IPS DF 6.9 (cell line): ENCODE measurements around the gene TBC1D20.

ENCODE experiments used
- DNase-seq: peaks from one replicate; pipeline ENCODE4 v3.0.0-alpha.2; 2013; ENCODE audit warnings: low read depth, low spot score
- H3K27ac ChIP-seq: one replicate; pipeline ENCODE4 v1.5.1; 2013; ENCODE audit warnings: low read length, control low read depth
- H3K27me3 ChIP-seq: 2 replicates; pipeline ENCODE4 v1.6.1; 2013; ENCODE audit warnings: mild to moderate bottlenecking, low read length; ENCODE audit not compliant: control insufficient read depth, insufficient read depth
- H3K36me3 ChIP-seq: 2 replicates; pipeline ENCODE4 v1.6.1; 2013; ENCODE audit warnings: low read length; ENCODE audit not compliant: control insufficient read depth, insufficient read depth
- H3K4me1 ChIP-seq: 2 replicates; pipeline ENCODE4 v1.6.1; 2013; ENCODE audit warnings: low read length; ENCODE audit not compliant: control insufficient read depth, insufficient read depth
- H3K4me3 ChIP-seq: 2 replicates; pipeline ENCODE4 v1.5.1; 2013; ENCODE audit warnings: mild to moderate bottlenecking, low read length
- H3K9me3 ChIP-seq: 2 replicates; pipeline ENCODE4 v1.6.1; 2013; ENCODE audit warnings: low read length, inconsistent platforms; ENCODE audit not compliant: control insufficient read depth, insufficient read depth
- WGBS: extraction: QIAGEN DNeasy Blood & Tissue Kit; methylation state at CpG from one replicate; pipeline ENCODE4 v1.1.7; 2013; ENCODE audit warnings: mixed read lengths, missing lambda C conversion rate; ENCODE audit not compliant: insufficient read length, insufficient coverage; 5-methylcytosine and 5-hydroxymethylcytosine counted together

TBC1D20 gene

DNA sequence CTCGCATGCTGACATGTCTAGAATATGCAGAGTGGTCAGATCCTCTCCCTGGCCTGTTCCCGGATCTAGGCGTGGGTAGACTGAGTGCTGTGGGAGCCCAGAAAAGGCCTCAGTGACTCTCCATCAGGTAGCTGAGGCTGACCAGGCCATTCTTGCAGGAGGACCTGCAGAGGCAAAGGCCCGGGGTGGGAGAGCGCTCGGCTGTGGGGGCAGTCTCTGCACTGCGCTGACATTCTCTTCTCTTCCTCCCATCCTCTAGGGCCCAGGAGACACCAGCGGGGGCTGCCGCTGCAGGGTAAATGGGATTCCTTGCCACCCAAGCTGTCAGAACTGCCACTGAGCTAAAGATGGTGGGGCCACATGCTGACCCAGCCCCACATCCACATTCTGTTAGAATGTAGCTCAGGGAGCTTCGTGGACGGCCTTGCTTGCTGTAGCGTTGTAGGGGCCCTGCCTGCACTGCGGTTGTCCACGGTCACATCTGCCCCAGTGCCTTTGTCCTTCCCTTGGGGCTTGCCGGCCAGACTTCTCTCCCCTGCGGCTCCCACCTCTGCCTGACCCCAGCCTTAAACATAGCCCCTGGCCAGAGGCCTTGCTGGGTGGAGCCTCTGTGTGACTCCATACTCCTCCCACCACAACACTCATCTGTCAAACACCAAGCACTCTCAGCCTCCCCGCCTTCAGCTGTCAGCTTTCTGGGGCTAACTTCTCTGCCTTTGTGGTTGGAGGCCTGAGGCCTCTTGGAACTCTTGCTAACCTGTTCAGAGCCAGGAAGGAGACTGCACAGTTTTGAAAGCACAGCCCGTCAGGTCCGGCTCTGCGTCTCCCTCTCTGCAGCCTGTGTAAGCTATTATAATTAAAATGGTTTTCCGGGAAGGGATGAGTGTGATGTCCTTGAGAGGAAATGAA lies 32.0 kb downstream of the TBC1D20 start:
- H3K9me3 ChIP-seq = no peaks in the 10 kb centered on the region
- no peaks in the 10 kb centered on the region for H3K27me3 ChIP-seq
- peaks cover 17% of the 10 kb centered on the region for H3K36me3 ChIP-seq
- no CpG with 5 or more reads among the region's 21 CpGs for WGBS
- peaks cover 4% of the 10 kb centered on the region; the same call in 1 of the 2 replicates for H3K4me1 ChIP-seq
- no peak for DNase-seq
- H3K4me3 ChIP-seq = no peak overlapping the region
- H3K27ac ChIP-seq = no peak overlapping the region

DNA sequence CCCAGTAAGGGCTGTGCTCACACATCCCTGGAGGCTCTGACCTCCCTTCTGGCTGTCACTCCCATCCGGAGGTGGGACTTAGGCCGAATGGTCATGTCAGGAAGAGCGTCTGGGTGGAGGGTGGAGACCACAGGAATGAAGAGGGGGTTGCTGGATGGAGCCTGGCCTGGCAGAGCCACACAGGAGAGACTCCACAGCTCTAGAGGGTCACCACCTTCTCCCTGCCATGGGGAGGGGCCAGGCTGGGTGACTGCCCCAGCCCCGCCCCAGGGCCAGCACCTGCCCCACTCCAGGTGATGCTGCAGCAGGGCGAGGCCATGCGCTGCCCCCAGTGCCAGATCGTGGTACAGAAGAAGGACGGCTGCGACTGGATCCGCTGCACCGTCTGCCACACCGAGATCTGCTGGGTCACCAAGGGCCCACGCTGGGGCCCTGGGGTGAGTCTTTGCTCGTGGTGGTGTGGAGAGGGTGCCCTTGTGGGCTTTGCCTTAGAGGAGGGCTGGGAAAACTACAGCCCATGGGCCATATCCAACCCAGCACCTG lies 33.6 kb downstream of the TBC1D20 start:
- Histone ChIP-seq H3K4me1 (0 out of 2 replicates have a peak, but pooled peaks cover under 1% of the 10 kb centered on the region), H3K36me3 (peaks cover 17% of the 10 kb centered on the region), H3K27me3 (no peaks in the 10 kb centered on the region), H3K27ac (no peak overlapping the region), H3K9me3 (no peaks in the 10 kb centered on the region), H3K4me3 (no peak overlapping the region)
- no peak for DNase-seq
- no CpG with 5 or more reads among the region's 14 CpGs for WGBS

- Histone ChIP-seq H3K27me3 (no peaks in the 10 kb centered on the region), H3K4me1 (no peaks in the 10 kb centered on the region), H3K27ac (no peak overlapping the region), H3K36me3 (peaks cover 17% of the 10 kb centered on the region), H3K9me3 (no peaks in the 10 kb centered on the region), H3K4me3 (no peak overlapping the region)
- no peak for DNase-seq
- no CpG with 5 or more reads among the region's 14 CpGs for WGBS
Observed at GRCh38 chr20:427849-428657, 34.3 kb downstream of the TBC1D20 start.

- Histone ChIP-seq H3K27ac (no peak overlapping the region), H3K36me3 (peaks cover 17% of the 10 kb centered on the region), H3K4me1 (no peaks in the 10 kb centered on the region), H3K27me3 (no peaks in the 10 kb centered on the region), H3K9me3 (no peaks in the 10 kb centered on the region), H3K4me3 (no peak overlapping the region)
- no CpG with 5 or more reads among the region's 4 CpGs for WGBS
- no peak for DNase-seq
Observed at GRCh38 chr20:427401-427800, 34.9 kb downstream of the TBC1D20 start.

DNA sequence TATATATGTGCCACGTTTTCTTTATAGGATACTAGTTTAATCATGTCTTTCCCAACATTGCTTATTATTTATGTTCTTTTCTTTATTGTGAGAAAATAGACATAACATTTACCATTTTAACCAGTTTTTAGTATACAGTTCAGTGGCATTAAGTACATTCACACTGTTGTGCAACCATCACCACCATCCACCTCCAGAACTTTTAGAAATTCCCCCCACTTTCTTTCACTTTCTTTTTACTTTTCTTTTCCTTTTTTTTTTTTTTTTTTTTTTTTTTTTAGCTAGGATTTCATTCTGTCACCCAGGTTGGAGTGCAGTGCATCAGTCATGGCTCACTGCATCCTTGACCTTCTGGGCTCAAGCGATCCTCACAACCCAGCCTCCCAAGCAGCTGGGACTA lies 35.8 kb downstream of the TBC1D20 start:
- Histone ChIP-seq H3K4me1 (no peaks in the 10 kb centered on the region), H3K27me3 (no peaks in the 10 kb centered on the region), H3K36me3 (peaks cover 19% of the 10 kb centered on the region), H3K9me3 (no peaks in the 10 kb centered on the region), H3K27ac (no peak overlapping the region), H3K4me3 (no peak overlapping the region)
- DNase-seq = no peak
- no CpG with 5 or more reads among the region's 2 CpGs for WGBS

DNA sequence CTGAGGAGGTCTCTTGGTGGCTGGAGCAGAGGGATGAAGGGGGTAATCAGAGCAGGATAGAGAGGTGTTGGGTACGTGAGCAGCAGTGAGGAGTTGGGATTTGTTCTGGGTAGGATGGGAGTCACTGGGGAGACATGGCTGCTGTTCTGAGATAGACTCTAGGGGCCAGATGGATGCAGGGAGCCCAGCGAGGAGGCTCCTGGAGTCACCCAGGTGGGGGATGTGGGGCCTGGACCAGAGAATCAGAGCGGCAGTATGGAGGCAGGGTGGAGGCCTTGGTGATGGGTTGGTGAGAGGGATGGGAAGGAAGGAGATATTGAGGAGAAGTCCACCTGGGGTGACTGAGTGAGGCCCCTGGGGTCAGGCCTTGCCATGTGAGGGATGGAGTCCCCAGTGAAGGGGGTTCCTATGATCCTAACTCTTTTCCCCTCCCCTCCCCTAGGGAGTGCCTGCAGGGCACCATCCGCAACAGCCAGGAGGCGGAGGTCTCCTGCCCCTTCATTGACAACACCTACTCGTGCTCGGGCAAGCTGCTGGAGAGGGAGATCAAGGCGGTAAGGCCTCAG lies 40.6 kb downstream of the TBC1D20 start:
- H3K4me3 ChIP-seq = no peak overlapping the region
- peaks cover 22% of the 10 kb centered on the region for H3K36me3 ChIP-seq
- no peak for DNase-seq
- H3K27ac ChIP-seq = no peak overlapping the region
- H3K4me1 ChIP-seq = no peaks in the 10 kb centered on the region
- no CpG with 5 or more reads among the region's 8 CpGs for WGBS
- no peaks in the 10 kb centered on the region for H3K9me3 ChIP-seq
- H3K27me3 ChIP-seq = no peaks in the 10 kb centered on the region

GRCh38 chr20:420721-421574 lies 41.4 kb downstream of the TBC1D20 start:
- Histone ChIP-seq H3K4me1 (no peaks in the 10 kb centered on the region), H3K9me3 (no peaks in the 10 kb centered on the region), H3K36me3 (peaks cover 22% of the 10 kb centered on the region), H3K27ac (no peak overlapping the region), H3K4me3 (no peak overlapping the region), H3K27me3 (no peaks in the 10 kb centered on the region)
- WGBS = no CpG with 5 or more reads among the region's 49 CpGs
- no peak for DNase-seq

- no peak for DNase-seq
- no CpG with 5 or more reads among the region's 20 CpGs for WGBS
- Histone ChIP-seq H3K4me1 (no peaks in the 10 kb centered on the region), H3K27me3 (no peaks in the 10 kb centered on the region), H3K27ac (no peak overlapping the region), H3K36me3 (peaks cover 22% of the 10 kb centered on the region), H3K9me3 (no peaks in the 10 kb centered on the region), H3K4me3 (no peak overlapping the region)
Observed at GRCh38 chr20:420166-420620, 42.1 kb downstream of the TBC1D20 start.

DNA sequence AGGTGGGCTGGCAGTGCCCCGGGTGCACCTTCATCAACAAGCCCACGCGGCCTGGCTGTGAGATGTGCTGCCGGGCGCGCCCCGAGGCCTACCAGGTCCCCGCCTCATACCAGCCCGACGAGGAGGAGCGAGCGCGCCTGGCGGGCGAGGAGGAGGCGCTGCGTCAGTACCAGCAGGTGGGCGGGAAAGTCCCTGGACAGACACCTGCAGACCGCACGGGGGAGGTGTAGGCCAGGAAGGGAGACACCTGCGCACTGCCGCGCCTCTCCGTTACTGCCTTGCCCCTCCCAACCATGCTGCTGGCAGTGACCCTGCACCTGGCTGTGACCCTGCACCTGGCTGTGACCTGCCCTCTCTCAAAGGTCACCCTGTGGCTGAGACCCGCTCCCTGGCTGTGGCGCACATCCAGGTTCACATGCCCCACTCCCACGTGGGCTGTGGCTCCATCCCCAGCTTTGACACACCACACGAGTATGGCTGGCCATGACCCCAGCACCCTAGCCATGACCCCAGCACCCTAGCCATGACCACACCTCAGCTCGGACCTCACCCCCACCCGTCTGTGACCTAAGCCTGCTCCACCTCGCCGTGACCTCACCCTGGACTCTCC lies 42.7 kb downstream of the TBC1D20 start:
- H3K4me1 ChIP-seq = no peaks in the 10 kb centered on the region
- peaks cover 22% of the 10 kb centered on the region for H3K36me3 ChIP-seq
- no peaks in the 10 kb centered on the region for H3K9me3 ChIP-seq
- no peak for DNase-seq
- H3K4me3 ChIP-seq = no peak overlapping the region
- no peak overlapping the region for H3K27ac ChIP-seq
- no CpG with 5 or more reads among the region's 32 CpGs for WGBS
- no peaks in the 10 kb centered on the region for H3K27me3 ChIP-seq
